ENCODE data around the gene CDC20.
A peak's percentile ranks its signal among the peaks of the same experiment; 100 is the strongest.
"Not testable (repeated sequence)": the region's sequence is repeated elsewhere in the genome, so short reads cannot be mapped to it uniquely, and the experiment has no call there.

Gene CDC20

GRCh38 chr1:43389326-43390313, 30.8 kb downstream of the CDC20 start, which contains the start of the genes MED8 and SZT2:
Gene MED8 (minus strand): TSS chr1:43389800. CDS start chr1:43389764, 36 bp downstream.
Gene SZT2 (plus strand): TSS chr1:43389899. CDS start chr1:43389969, 70 bp downstream.
- Histone ChIP-seq H3K4me3 (ENCODE audit: low read length) (peak within 1 kb of the TSS; percentile 86), H3K27ac (ENCODE audit: low read length) (no peak within 1 kb of the TSS), H3K9ac (ENCODE audit: low read length) (peak within 1 kb of the TSS; percentile 66), H3K9me3 (ENCODE audit: control insufficient read depth, low read depth, low read length) (no peaks in the 10 kb centered on the region), H3K27me3 (ENCODE audit: control insufficient read depth, insufficient read depth, low read length) (no peaks in the 10 kb centered on the region), H3K36me3 (ENCODE audit: control insufficient read depth, low read depth, low read length) (peaks cover 24% of the 10 kb centered on the region), H3K4me1 (ENCODE audit: control insufficient read depth, low read depth, low read length) (peaks cover 5% of the 10 kb centered on the region)

- no peak overlapping the region for H3K9ac ChIP-seq (ENCODE audit: low read length)
- no peaks in the 10 kb centered on the region for H3K9me3 ChIP-seq (ENCODE audit: control insufficient read depth, low read depth, low read length)
- H3K4me3 ChIP-seq (ENCODE audit: low read length), result no peak overlapping the region
- no peaks in the 10 kb centered on the region for H3K36me3 ChIP-seq (ENCODE audit: control insufficient read depth, low read depth, low read length)
- H3K27me3 ChIP-seq (ENCODE audit: control insufficient read depth, insufficient read depth, low read length), result no peaks in the 10 kb centered on the region
- no peak overlapping the region for H3K27ac ChIP-seq (ENCODE audit: low read length)
- H3K4me1 ChIP-seq (ENCODE audit: control insufficient read depth, low read depth, low read length), result peaks cover 5% of the 10 kb centered on the region
These were observed 33.9 kb downstream of the CDC20 start for GRCh38 chr1:43392702-43393101.

- Histone ChIP-seq H3K4me1 (ENCODE audit: control insufficient read depth, low read depth, low read length) (peaks cover 2% of the 10 kb centered on the region), H3K9ac (ENCODE audit: low read length) (no peak overlapping the region), H3K4me3 (ENCODE audit: low read length) (no peak overlapping the region), H3K36me3 (ENCODE audit: control insufficient read depth, low read depth, low read length) (no peaks in the 10 kb centered on the region), H3K9me3 (ENCODE audit: control insufficient read depth, low read depth, low read length) (no peaks in the 10 kb centered on the region), H3K27me3 (ENCODE audit: control insufficient read depth, insufficient read depth, low read length) (no peaks in the 10 kb centered on the region), H3K27ac (ENCODE audit: low read length) (no peak overlapping the region)
These were observed 36.7 kb downstream of the CDC20 start for GRCh38 chr1:43395523-43395922.

GRCh38 chr1:43396059-43396458, 37.3 kb downstream of the CDC20 start:
- Histone ChIP-seq H3K4me3 (ENCODE audit: low read length) (no peak overlapping the region), H3K27me3 (ENCODE audit: control insufficient read depth, insufficient read depth, low read length) (no peaks in the 10 kb centered on the region), H3K4me1 (ENCODE audit: control insufficient read depth, low read depth, low read length) (no peaks in the 10 kb centered on the region), H3K9ac (ENCODE audit: low read length) (no peak overlapping the region), H3K27ac (ENCODE audit: low read length) (no peak overlapping the region), H3K9me3 (ENCODE audit: control insufficient read depth, low read depth, low read length) (no peaks in the 10 kb centered on the region), H3K36me3 (ENCODE audit: control insufficient read depth, low read depth, low read length) (no peaks in the 10 kb centered on the region)

DNA sequence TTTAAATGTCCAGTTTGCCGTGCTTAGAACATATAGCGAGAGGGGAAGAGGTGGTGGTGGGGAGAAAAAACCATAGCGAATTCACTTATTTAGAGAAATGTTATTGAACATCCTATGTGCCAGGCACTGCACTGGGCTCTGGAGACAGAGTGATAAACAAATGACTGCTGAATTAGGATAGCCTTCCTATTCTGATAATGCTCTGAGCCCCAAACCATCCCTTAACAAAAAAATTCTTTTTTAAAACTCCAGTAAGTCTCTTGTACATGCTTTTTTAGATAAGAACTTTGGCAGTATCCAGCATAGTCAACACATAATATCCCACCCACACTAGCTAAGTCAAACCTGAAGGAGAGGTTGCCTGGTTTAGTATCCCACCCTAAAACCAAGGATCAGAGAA, 39.4 kb downstream of the CDC20 start:
- Histone ChIP-seq H3K4me3 (ENCODE audit: low read length) (no peak overlapping the region), H3K9me3 (ENCODE audit: control insufficient read depth, low read depth, low read length) (no peaks in the 10 kb centered on the region), H3K27me3 (ENCODE audit: control insufficient read depth, insufficient read depth, low read length) (no peaks in the 10 kb centered on the region), H3K27ac (ENCODE audit: low read length) (no peak overlapping the region), H3K9ac (ENCODE audit: low read length) (no peak overlapping the region), H3K36me3 (ENCODE audit: control insufficient read depth, low read depth, low read length) (no peaks in the 10 kb centered on the region), H3K4me1 (ENCODE audit: control insufficient read depth, low read depth, low read length) (no peaks in the 10 kb centered on the region)

DNA sequence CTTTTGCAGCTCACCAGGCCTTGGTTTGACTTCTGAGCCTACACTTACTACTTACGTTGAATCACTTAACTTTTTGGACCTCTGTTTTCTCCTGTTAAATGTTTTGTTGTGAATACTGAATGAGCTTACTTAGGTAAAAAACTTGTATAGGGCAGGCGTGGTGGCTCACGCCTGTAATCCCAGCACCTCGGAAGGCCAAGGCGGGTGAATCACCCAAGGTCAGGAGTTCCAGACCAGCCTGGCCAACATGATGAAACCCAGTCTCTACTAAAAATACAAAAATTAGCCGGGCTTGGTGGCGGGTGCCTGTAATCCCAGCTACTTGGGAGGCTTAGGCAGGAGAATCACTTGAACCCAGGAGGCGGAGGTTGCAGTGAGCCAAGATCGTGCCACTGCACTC, 41.7 kb downstream of the CDC20 start:
- H3K9ac ChIP-seq (ENCODE audit: low read length); H3K27me3 ChIP-seq (ENCODE audit: control insufficient read depth, insufficient read depth, low read length); H3K36me3 ChIP-seq (ENCODE audit: control insufficient read depth, low read depth, low read length); H3K27ac ChIP-seq (ENCODE audit: low read length); H3K4me3 ChIP-seq (ENCODE audit: low read length); H3K9me3 ChIP-seq (ENCODE audit: control insufficient read depth, low read depth, low read length); H3K4me1 ChIP-seq (ENCODE audit: control insufficient read depth, low read depth, low read length): not testable (repeated sequence)

- Histone ChIP-seq H3K27me3 (ENCODE audit: control insufficient read depth, insufficient read depth, low read length) (no peaks in the 10 kb centered on the region), H3K27ac (ENCODE audit: low read length) (no peak overlapping the region), H3K4me1 (ENCODE audit: control insufficient read depth, low read depth, low read length) (no peaks in the 10 kb centered on the region), H3K9me3 (ENCODE audit: control insufficient read depth, low read depth, low read length) (no peaks in the 10 kb centered on the region), H3K4me3 (ENCODE audit: low read length) (no peak overlapping the region), H3K36me3 (ENCODE audit: control insufficient read depth, low read depth, low read length) (peaks cover 9% of the 10 kb centered on the region), H3K9ac (ENCODE audit: low read length) (no peak overlapping the region)
These were observed 43.5 kb downstream of the CDC20 start for GRCh38 chr1:43402089-43402865.

DNA sequence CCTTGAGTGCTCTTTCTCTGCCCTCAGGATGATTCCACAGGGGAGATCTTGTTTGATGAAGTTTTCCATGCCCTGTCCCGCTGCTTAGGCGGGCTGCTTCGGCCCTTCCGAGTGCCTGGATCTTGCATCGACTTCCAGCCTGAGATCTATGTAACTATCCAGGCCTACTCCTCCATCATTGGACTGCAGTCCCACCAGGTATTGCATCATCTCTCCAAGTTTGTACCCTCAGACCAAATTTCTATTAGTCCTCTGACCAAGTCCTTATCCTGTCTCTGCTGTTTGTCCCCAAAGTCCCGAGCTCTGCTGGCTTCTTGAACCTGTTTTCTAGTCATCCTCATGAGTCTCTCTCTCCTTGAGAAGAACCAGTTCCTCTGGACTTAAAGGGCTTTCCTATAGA, 45.6 kb downstream of the CDC20 start:
- H3K9me3 ChIP-seq (ENCODE audit: control insufficient read depth, low read depth, low read length), result no peaks in the 10 kb centered on the region
- H3K27me3 ChIP-seq (ENCODE audit: control insufficient read depth, insufficient read depth, low read length), result no peaks in the 10 kb centered on the region
- no peaks in the 10 kb centered on the region for H3K4me1 ChIP-seq (ENCODE audit: control insufficient read depth, low read depth, low read length)
- H3K9ac ChIP-seq (ENCODE audit: low read length), result no peak overlapping the region
- peaks cover 9% of the 10 kb centered on the region for H3K36me3 ChIP-seq (ENCODE audit: control insufficient read depth, low read depth, low read length)
- no peak overlapping the region for H3K27ac ChIP-seq (ENCODE audit: low read length)
- H3K4me3 ChIP-seq (ENCODE audit: low read length), result no peak overlapping the region

DNA sequence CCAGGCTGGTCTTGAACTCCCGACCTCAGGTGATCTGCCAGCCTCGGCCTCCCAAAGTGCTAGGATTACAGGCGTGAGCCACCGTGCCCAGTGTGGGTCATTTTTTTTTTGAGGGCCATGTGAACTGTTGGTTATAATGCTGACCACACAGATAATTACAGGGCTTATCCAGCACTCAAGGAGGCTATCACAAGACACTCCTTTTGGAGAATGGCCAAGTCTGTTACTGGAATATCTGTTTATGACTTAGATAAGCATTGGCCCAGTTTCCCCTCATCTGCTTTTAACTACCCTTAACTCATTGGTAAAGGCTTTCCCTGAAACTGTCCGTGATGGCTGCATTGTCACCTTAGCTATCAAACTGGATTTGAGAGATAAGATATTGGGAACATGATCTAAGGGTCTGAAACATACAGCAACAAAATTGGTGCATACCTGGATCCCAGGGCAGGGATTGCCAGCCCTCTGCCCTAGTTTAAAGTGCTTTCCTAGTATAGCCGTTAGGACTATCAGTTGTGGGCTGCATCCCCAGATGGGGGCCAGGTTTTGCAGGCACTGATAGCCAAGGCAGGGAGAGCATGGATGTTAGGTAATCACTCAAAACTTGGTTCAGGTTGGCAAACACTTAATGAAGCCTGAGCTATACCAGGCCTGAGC, 46.6 kb downstream of the CDC20 start:
- no peaks in the 10 kb centered on the region for H3K9me3 ChIP-seq (ENCODE audit: control insufficient read depth, low read depth, low read length)
- H3K36me3 ChIP-seq (ENCODE audit: control insufficient read depth, low read depth, low read length), result peaks cover 9% of the 10 kb centered on the region
- H3K4me3 ChIP-seq (ENCODE audit: low read length), result no peak overlapping the region
- no peak overlapping the region for H3K9ac ChIP-seq (ENCODE audit: low read length)
- H3K27me3 ChIP-seq (ENCODE audit: control insufficient read depth, insufficient read depth, low read length), result no peaks in the 10 kb centered on the region
- no peak overlapping the region for H3K27ac ChIP-seq (ENCODE audit: low read length)
- H3K4me1 ChIP-seq (ENCODE audit: control insufficient read depth, low read depth, low read length), result no peaks in the 10 kb centered on the region

DNA sequence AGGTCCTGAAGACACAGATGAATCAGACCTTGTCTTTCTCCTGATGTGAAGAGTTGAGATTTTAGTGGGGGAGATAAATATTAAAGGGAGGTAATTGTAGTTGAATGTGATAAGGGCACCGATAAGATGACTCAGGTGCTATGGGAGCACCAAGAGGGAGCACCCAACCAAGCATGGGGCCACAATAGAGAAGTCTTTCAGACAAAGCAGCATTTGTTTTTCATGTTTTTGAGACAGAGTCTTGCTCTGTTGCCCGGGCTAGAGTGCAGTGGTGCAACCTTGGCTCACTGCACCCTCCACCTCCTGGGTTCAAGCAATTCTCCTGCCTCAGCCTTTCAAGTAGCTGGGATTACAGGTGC, 47.1 kb downstream of the CDC20 start:
- H3K9me3 ChIP-seq (ENCODE audit: control insufficient read depth, low read depth, low read length), result no peaks in the 10 kb centered on the region

DNA sequence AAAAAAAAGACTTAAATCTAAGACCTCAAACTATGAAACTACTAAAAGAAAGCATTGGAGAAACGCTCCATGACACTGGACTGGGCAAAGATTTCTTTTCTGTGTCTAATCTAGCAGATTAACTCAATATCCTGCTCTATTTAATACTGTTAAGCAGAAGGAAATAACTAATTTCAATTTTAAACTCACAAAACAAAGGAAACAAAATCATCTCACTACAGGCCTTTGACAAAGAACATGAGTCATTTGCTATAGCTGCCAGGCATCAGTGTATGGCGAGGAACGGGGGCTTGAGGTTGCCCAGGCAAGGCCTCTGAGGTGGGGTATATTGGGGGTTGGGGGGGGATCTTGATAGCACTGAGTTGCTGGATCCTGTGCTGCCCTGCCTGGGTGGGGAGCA, 51.8 kb downstream of the CDC20 start:
- Histone ChIP-seq H3K27me3 (ENCODE audit: control insufficient read depth, insufficient read depth, low read length) (no peaks in the 10 kb centered on the region), H3K9me3 (ENCODE audit: control insufficient read depth, low read depth, low read length) (no peaks in the 10 kb centered on the region), H3K4me3 (ENCODE audit: low read length) (no peak overlapping the region), H3K9ac (ENCODE audit: low read length) (no peak overlapping the region), H3K4me1 (ENCODE audit: control insufficient read depth, low read depth, low read length) (no peaks in the 10 kb centered on the region), H3K36me3 (ENCODE audit: control insufficient read depth, low read depth, low read length) (peaks cover 4% of the 10 kb centered on the region), H3K27ac (ENCODE audit: low read length) (no peak overlapping the region)

More for the DNA sequence above, 47.1 kb downstream of the CDC20 start:
- Histone ChIP-seq H3K4me1 (ENCODE audit: control insufficient read depth, low read depth, low read length) (no peaks in the 10 kb centered on the region), H3K27me3 (ENCODE audit: control insufficient read depth, insufficient read depth, low read length) (no peaks in the 10 kb centered on the region), H3K9ac (ENCODE audit: low read length) (no peak overlapping the region), H3K4me3 (ENCODE audit: low read length) (no peak overlapping the region), H3K36me3 (ENCODE audit: control insufficient read depth, low read depth, low read length) (peaks cover 9% of the 10 kb centered on the region), H3K27ac (ENCODE audit: low read length) (no peak overlapping the region)

Data from iPS-18a (cell line).